Measurements from ENCODE around the gene BCAS4. TPM values are rescaled to one million over a fixed set of nuclear protein-coding genes. Genes with fewer than 3 reads are reported as not detected.

Gene BCAS4
- total and polyA plus RNA-seq, 4 donors: 4.3 to 5.7 (median 5.0) TPM

DNA sequence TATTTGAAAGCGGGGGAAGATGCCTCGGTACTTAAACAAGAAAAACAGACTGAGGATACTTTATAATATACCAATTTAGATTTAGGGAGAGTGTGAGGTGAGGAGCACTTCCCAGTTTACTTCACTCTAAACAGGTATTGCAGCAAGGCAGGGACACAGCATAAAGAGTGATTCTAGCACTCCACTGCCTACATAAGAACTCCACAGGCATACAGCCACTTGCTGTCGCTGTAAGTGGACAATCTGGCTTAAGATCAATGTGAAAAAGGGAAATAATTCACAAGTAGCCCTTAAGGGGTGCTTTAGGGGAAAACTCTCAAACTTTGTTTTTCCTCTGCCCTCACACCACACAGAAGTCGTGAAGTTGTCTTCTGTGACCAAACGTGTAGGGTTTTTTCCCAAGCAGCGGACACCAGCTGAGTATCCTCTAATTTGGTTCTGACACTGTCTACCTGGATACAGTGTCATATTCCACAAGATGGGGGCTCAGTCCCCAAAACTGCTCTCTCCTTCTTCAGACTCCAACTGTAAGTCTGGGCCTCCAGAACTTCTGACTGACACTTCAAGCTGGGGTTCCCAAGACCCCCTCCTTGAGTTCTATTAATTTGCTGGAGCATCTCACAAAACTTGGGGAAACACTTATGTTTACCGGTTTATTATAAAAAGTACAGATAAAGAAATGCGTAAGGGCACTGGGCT lies 127.1 kb downstream of the BCAS4 start:
- Histone ChIP-seq H3K9ac (ENCODE audit: insufficient read depth in 1 of 2, low read length in 2 of 2) (no peak overlapping the region), H3K9me3 (ENCODE audit: control insufficient read depth in 4 of 4, insufficient read depth in 3 of 4, low read length in 3 of 4) (no peaks in the 10 kb centered on the region), H3K27ac (ENCODE audit: low read depth in 1 of 2, low read length in 1 of 2) (peak overlapping the region in 1 of 2 donors; percentile 55), H3K4me1 (ENCODE audit: control insufficient read depth in 5 of 5, insufficient read depth in 5 of 5, low read length in 5 of 5) (peaks cover 7 to 28% (median 12%) of the 10 kb centered on the region in 5 donors), H3K4me3 (no peak overlapping the region), H3K36me3 (ENCODE audit: control insufficient read depth in 4 of 4, insufficient read depth in 4 of 4, low read length in 4 of 4) (peaks cover 0 to 9% (median 1%) of the 10 kb centered on the region in 4 donors), H3K27me3 (ENCODE audit: control insufficient read depth in 3 of 3, insufficient read depth in 3 of 3, low read length in 2 of 3) (no peaks in the 10 kb centered on the region)
- 67 to 79% methylated on average over 8 of the region's 8 CpGs for WGBS, 2 donors
- DNase-seq (peak; percentile 24 to 70 (median 39)), ATAC-seq (ENCODE audit: insufficient read depth, low FRiP score) (peak; percentile 43)
- TF ChIP-seq, protein P1, sequence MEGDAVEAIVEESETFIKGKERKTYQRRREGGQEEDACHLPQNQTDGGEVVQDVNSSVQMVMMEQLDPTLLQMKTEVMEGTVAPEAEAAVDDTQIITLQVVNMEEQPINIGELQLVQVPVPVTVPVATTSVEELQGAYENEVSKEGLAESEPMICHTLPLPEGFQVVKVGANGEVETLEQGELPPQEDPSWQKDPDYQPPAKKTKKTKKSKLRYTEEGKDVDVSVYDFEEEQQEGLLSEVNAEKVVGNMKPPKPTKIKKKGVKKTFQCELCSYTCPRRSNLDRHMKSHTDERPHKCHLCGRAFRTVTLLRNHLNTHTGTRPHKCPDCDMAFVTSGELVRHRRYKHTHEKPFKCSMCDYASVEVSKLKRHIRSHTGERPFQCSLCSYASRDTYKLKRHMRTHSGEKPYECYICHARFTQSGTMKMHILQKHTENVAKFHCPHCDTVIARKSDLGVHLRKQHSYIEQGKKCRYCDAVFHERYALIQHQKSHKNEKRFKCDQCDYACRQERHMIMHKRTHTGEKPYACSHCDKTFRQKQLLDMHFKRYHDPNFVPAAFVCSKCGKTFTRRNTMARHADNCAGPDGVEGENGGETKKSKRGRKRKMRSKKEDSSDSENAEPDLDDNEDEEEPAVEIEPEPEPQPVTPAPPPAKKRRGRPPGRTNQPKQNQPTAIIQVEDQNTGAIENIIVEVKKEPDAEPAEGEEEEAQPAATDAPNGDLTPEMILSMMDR (IDR thresholded peaks at IDR 0.05; ENCODE audit: control extremely low read depth, extremely low read depth): no peak

DNA sequence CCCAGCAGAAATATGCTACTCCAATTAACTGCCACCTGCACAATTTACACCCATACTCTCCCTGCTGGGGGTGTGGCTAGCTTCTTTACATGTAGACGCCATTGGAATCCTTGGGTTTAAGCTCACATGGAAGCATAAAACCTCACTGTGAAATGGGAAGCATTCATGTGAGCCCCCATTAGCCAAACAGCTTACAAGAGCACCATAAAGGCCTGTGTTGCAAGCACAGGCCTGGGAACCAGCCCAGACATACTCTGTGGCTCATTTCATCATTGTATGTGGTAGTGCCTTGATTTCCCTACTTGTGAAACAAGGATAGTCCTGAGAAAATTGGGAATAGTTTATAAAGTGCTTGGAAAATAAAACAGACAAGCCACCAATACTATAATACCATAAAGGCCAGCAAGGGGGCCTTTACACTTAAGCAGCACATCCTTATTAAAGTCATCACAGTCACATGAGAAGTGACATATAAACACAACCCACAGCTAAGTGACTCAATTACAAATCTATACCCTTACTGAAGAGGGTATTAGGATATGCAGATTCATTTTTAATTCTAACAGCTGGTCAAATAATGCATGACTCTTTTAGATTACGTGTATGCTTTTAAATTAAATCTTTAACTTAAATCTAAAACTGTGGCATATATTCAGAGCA lies 129.5 kb downstream of the BCAS4 start:
- H3K9me3 ChIP-seq (ENCODE audit: control insufficient read depth in 4 of 4, insufficient read depth in 3 of 4, low read length in 3 of 4): no peaks in the 10 kb centered on the region
- no peaks in the 10 kb centered on the region for H3K27me3 ChIP-seq (ENCODE audit: control insufficient read depth in 3 of 3, insufficient read depth in 3 of 3, low read length in 2 of 3)
- DNase-seq (no peak), ATAC-seq (ENCODE audit: insufficient read depth, low FRiP score) (no peak)
- H3K4me1 ChIP-seq (ENCODE audit: control insufficient read depth in 5 of 5, insufficient read depth in 5 of 5, low read length in 5 of 5): peaks cover 11 to 37% (median 12%) of the 10 kb centered on the region in 5 donors
- H3K9ac ChIP-seq (ENCODE audit: insufficient read depth in 1 of 2, low read length in 2 of 2): no peak overlapping the region
- 59 to 66% methylated on average over 2 of the region's 2 CpGs for WGBS, 2 donors
- H3K36me3 ChIP-seq (ENCODE audit: control insufficient read depth in 4 of 4, insufficient read depth in 4 of 4, low read length in 4 of 4): peaks cover 0 to 8% (median 2%) of the 10 kb centered on the region in 4 donors
- no peak overlapping the region for H3K27ac ChIP-seq (ENCODE audit: low read depth in 1 of 2, low read length in 1 of 2)
- TF ChIP-seq, protein P1 (IDR thresholded peaks at IDR 0.05; ENCODE audit: control extremely low read depth, extremely low read depth): no peak
- H3K4me3 ChIP-seq: no peak overlapping the region

DNA sequence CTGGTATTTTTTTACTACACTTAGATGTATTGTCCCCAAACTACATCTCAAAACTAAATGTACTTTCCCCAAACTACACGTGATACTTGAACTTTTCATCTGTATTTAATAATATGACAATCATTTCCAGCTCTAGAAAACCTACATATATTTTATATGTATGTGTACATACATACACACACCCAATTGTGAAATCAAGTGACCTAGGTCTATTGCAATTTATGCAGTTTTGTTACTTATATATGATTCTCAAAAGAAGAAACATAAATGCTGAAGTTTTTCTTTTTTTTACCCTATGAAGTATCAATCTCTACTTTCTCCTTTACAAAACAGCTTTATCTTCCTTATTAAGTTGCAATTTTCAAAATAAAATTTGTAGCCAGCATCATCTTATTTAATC lies 131.7 kb downstream of the BCAS4 start:
- H3K4me1 ChIP-seq (ENCODE audit: control insufficient read depth in 5 of 5, insufficient read depth in 5 of 5, low read length in 5 of 5): peaks cover 8 to 33% (median 12%) of the 10 kb centered on the region in 5 donors
- H3K9ac ChIP-seq (ENCODE audit: insufficient read depth in 1 of 2, low read length in 2 of 2): no peak overlapping the region
- no peaks in the 10 kb centered on the region for H3K9me3 ChIP-seq (ENCODE audit: control insufficient read depth in 4 of 4, insufficient read depth in 3 of 4, low read length in 3 of 4)
- TF ChIP-seq, protein P1 (IDR thresholded peaks at IDR 0.05; ENCODE audit: control extremely low read depth, extremely low read depth): no peak
- H3K27me3 ChIP-seq (ENCODE audit: control insufficient read depth in 3 of 3, insufficient read depth in 3 of 3, low read length in 2 of 3): no peaks in the 10 kb centered on the region
- peaks cover 0 to 5% (median 2%) of the 10 kb centered on the region in 4 donors for H3K36me3 ChIP-seq (ENCODE audit: control insufficient read depth in 4 of 4, insufficient read depth in 4 of 4, low read length in 4 of 4)
- ATAC-seq (ENCODE audit: insufficient read depth, low FRiP score) (no peak), DNase-seq (no peak)
- no peak overlapping the region for H3K27ac ChIP-seq (ENCODE audit: low read depth in 1 of 2, low read length in 1 of 2)
- H3K4me3 ChIP-seq: no peak overlapping the region
- WGBS, 2 donors: 47 to 53% methylated on average over 1 of the region's 1 CpG

Small RNA genes lying within 50 kb of the gene (small RNA-seq; reads per million reads assigned to genes)
- not detected for gene TMSB4XP6 (ENCODE audit: low replicate concordance)

Other genes with a start within 250 kb of the BCAS4 start
- gene RIPOR3, start 103.5 kb upstream of the BCAS4 start, total RNA-seq: 1 to 10 TPM; 4.3 to 7.9 TPM
- gene RIPOR3, start 103.5 kb upstream of the BCAS4 start, polyA plus RNA-seq: 1 to 10 TPM; 7.4 to 9.9 TPM
- 10 to 100 TPM; 38.1 to 41.8 TPM for gene PARD6B, start 63.5 kb upstream of the BCAS4 start, total RNA-seq
- 10 to 100 TPM in 1 of 2 donors, 1 to 10 TPM in 1; 2.0 to 13.4 TPM for gene PARD6B, start 63.5 kb upstream of the BCAS4 start, polyA plus RNA-seq
- gene ADNP, start 136.4 kb downstream of the BCAS4 start, total RNA-seq: 10 to 100 TPM; 49.0 to 81.5 TPM
- 10 to 100 TPM; 18.0 to 33.9 TPM for gene ADNP, start 136.4 kb downstream of the BCAS4 start, polyA plus RNA-seq
- 10 to 100 TPM; 32.2 to 34.5 TPM for gene DPM1, start 163.5 kb downstream of the BCAS4 start, total RNA-seq
- gene DPM1, start 163.5 kb downstream of the BCAS4 start, polyA plus RNA-seq: 10 to 100 TPM; 27.9 to 57.3 TPM
- 1 to 10 TPM; 3.3 to 5.9 TPM for gene MOCS3, start 163.8 kb downstream of the BCAS4 start, total RNA-seq
- gene MOCS3, start 163.8 kb downstream of the BCAS4 start, polyA plus RNA-seq: 1 to 10 TPM; 1.8 to 3.4 TPM
- gene KCNG1, start 228.0 kb downstream of the BCAS4 start, total RNA-seq: under 1 TPM; 0.31 to 0.54 TPM
- under 1 TPM; 0.14 to 0.58 TPM for gene KCNG1, start 228.0 kb downstream of the BCAS4 start, polyA plus RNA-seq